ENCODE measurements around the gene HS3ST4. TPM values are rescaled to one million over a fixed set of nuclear protein-coding genes. Genes with fewer than 3 reads are reported as not detected.

Gene HS3ST4
- total RNA-seq, 1 donor = not detected

- Histone ChIP-seq H3K27ac (ENCODE audit: low read depth, low read length) (no peak overlapping the region), H2AFZ (ENCODE audit: low read length) (no peak overlapping the region), H3K79me2 (ENCODE audit: insufficient read depth, low read length) (no peaks in the 10 kb centered on the region), H3K4me2 (ENCODE audit: insufficient read depth, low read length) (no peak overlapping the region), H3K36me3 (ENCODE audit: insufficient read depth, low read length) (no peaks in the 10 kb centered on the region), H3K9me3 (ENCODE audit: low read depth, low read length) (no peaks in the 10 kb centered on the region), H3K4me3 (ENCODE audit: insufficient read depth, low read length) (no peak overlapping the region), H3K4me1 (ENCODE audit: insufficient read depth, low read length) (no peaks in the 10 kb centered on the region), H4K20me1 (ENCODE audit: insufficient read depth, low read length) (no peaks in the 10 kb centered on the region), H3K27me3 (ENCODE audit: insufficient read depth, low read length) (no peaks in the 10 kb centered on the region)
- no peak for DNase-seq (ENCODE audit: insufficient read length, low spot score, missing footprints)
- TF ChIP-seq, protein P1, sequence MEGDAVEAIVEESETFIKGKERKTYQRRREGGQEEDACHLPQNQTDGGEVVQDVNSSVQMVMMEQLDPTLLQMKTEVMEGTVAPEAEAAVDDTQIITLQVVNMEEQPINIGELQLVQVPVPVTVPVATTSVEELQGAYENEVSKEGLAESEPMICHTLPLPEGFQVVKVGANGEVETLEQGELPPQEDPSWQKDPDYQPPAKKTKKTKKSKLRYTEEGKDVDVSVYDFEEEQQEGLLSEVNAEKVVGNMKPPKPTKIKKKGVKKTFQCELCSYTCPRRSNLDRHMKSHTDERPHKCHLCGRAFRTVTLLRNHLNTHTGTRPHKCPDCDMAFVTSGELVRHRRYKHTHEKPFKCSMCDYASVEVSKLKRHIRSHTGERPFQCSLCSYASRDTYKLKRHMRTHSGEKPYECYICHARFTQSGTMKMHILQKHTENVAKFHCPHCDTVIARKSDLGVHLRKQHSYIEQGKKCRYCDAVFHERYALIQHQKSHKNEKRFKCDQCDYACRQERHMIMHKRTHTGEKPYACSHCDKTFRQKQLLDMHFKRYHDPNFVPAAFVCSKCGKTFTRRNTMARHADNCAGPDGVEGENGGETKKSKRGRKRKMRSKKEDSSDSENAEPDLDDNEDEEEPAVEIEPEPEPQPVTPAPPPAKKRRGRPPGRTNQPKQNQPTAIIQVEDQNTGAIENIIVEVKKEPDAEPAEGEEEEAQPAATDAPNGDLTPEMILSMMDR (IDR thresholded peaks at IDR 0.05; ENCODE audit: extremely low read depth, low read depth, low read length) = no peak
These were observed 15.8 kb downstream of the HS3ST4 start for GRCh38 chr16:25707553-25707952.

GRCh38 chr16:25707982-25708583 lies 16.3 kb downstream of the HS3ST4 start:
- H3K4me3 ChIP-seq (ENCODE audit: insufficient read depth, low read length) = no peak overlapping the region
- H4K20me1 ChIP-seq (ENCODE audit: insufficient read depth, low read length) = no peaks in the 10 kb centered on the region
- H3K4me1 ChIP-seq (ENCODE audit: insufficient read depth, low read length) = no peaks in the 10 kb centered on the region
- DNase-seq (ENCODE audit: insufficient read length, low spot score, missing footprints) = no peak
- H2AFZ ChIP-seq (ENCODE audit: low read length) = no peak overlapping the region
- no peaks in the 10 kb centered on the region for H3K9me3 ChIP-seq (ENCODE audit: low read depth, low read length)
- no peak overlapping the region for H3K4me2 ChIP-seq (ENCODE audit: insufficient read depth, low read length)
- H3K27ac ChIP-seq (ENCODE audit: low read depth, low read length) = no peak overlapping the region
- no peaks in the 10 kb centered on the region for H3K36me3 ChIP-seq (ENCODE audit: insufficient read depth, low read length)
- no peaks in the 10 kb centered on the region for H3K79me2 ChIP-seq (ENCODE audit: insufficient read depth, low read length)
- TF ChIP-seq, protein P1 (IDR thresholded peaks at IDR 0.05; ENCODE audit: extremely low read depth, low read depth, low read length) = no peak
- H3K27me3 ChIP-seq (ENCODE audit: insufficient read depth, low read length) = no peaks in the 10 kb centered on the region

DNA sequence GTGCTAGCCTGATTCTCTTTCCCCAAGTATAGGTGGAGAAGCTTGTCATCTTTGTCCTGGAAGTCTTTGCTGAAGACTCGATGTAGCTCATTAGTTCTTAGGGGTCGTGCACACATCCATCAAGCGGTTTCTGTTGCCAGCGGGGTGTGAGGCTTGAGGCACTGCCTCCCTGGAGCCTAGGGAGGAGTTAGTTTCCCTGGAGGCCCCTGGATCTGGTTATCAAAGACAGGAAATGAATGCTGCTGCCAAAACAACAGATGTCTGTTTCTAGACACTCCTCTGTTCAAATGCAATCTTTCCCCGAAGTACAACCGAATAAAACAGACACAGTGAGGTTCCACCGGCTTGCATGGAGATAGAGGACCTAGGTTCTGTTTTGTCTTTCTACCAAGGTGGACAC lies 17.5 kb downstream of the HS3ST4 start:
- no peak overlapping the region for H3K4me3 ChIP-seq (ENCODE audit: insufficient read depth, low read length)
- H4K20me1 ChIP-seq (ENCODE audit: insufficient read depth, low read length) = no peaks in the 10 kb centered on the region
- H3K27me3 ChIP-seq (ENCODE audit: insufficient read depth, low read length) = no peaks in the 10 kb centered on the region
- no peaks in the 10 kb centered on the region for H3K79me2 ChIP-seq (ENCODE audit: insufficient read depth, low read length)
- no peaks in the 10 kb centered on the region for H3K9me3 ChIP-seq (ENCODE audit: low read depth, low read length)
- H3K4me2 ChIP-seq (ENCODE audit: insufficient read depth, low read length) = no peak overlapping the region
- no peak overlapping the region for H2AFZ ChIP-seq (ENCODE audit: low read length)
- H3K27ac ChIP-seq (ENCODE audit: low read depth, low read length) = no peak overlapping the region
- no peaks in the 10 kb centered on the region for H3K36me3 ChIP-seq (ENCODE audit: insufficient read depth, low read length)
- no peaks in the 10 kb centered on the region for H3K4me1 ChIP-seq (ENCODE audit: insufficient read depth, low read length)
- TF ChIP-seq, protein P1 (IDR thresholded peaks at IDR 0.05; ENCODE audit: extremely low read depth, low read depth, low read length) = no peak
- no peak for DNase-seq (ENCODE audit: insufficient read length, low spot score, missing footprints)

DNA sequence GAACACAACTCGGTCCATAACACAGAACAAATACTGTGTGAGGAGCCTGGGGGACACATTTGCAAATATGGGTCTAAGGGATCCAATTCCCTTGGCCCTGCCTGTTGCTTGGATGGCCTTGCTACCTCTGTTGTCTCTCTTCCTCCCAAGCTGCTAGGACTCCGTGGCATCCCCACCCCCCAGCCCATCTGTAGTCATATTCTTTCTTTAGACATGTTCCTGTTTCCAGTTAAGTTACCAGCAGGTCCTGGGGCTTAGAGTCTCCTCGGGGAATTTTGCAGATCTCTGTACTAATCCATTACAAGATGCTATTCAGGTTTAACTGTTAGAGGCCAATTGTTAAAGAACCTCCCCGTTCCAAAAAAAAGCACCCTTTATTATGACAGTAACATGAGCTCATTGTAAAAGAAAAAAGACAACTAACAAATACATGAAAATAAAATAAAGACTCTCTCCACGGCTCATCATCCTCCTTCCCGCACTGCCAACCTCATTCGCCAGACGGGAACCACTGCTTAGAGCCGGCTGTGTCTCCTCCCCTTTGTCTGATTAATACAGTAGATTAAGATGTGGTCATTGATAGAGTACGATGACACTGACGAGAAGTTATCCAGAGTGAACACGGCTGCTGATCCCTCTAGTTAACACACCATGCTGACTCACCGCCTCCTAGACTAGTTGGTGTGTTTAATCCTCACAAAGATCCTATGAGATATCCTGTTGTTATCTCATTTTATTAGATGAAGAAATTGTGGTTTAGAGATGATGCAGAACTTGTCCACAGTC lies 22.2 kb downstream of the HS3ST4 start:
- H4K20me1 ChIP-seq (ENCODE audit: insufficient read depth, low read length) = no peaks in the 10 kb centered on the region
- TF ChIP-seq, protein P1 (IDR thresholded peaks at IDR 0.05; ENCODE audit: extremely low read depth, low read depth, low read length) = no peak
- no peak overlapping the region for H3K4me2 ChIP-seq (ENCODE audit: insufficient read depth, low read length)
- H2AFZ ChIP-seq (ENCODE audit: low read length) = no peak overlapping the region
- no peak for DNase-seq (ENCODE audit: insufficient read length, low spot score, missing footprints)
- H3K27ac ChIP-seq (ENCODE audit: low read depth, low read length) = no peak overlapping the region
- no peaks in the 10 kb centered on the region for H3K36me3 ChIP-seq (ENCODE audit: insufficient read depth, low read length)
- no peaks in the 10 kb centered on the region for H3K79me2 ChIP-seq (ENCODE audit: insufficient read depth, low read length)
- H3K9me3 ChIP-seq (ENCODE audit: low read depth, low read length) = no peaks in the 10 kb centered on the region
- no peaks in the 10 kb centered on the region for H3K4me1 ChIP-seq (ENCODE audit: insufficient read depth, low read length)
- H3K27me3 ChIP-seq (ENCODE audit: insufficient read depth, low read length) = no peaks in the 10 kb centered on the region
- no peak overlapping the region for H3K4me3 ChIP-seq (ENCODE audit: insufficient read depth, low read length)

All from osteoblast (primary cell).